ENCODE data around the gene REXO4. TPM values are rescaled to one million over a fixed set of nuclear protein-coding genes. Genes with fewer than 3 reads are reported as not detected.

REXO4 gene
- total RNA-seq, 4 donors from 2014 or later, result 11.2 to 29.9 (median 18.1) TPM

- peak overlapping the region; percentile 90 to 97 (median 94) for H3K27ac ChIP-seq
- peaks cover 0 to 59% (median 41%) of the 10 kb centered on the region in 3 donors for H3K4me1 ChIP-seq
- no peak for ATAC-seq
- 0 to 4% methylated on average over 3 to 6 of the region's 39 CpGs for WGBS, 2 donors (ENCODE audit: low coverage in 1 of 2)
- no peaks in the 10 kb centered on the region for H3K27me3 ChIP-seq
- peaks cover 0 to 23% of the 10 kb centered on the region in 2 donors for H3K36me3 ChIP-seq
- no peak for TF ChIP-seq POLR2AphosphoS5 (IDR thresholded peaks at IDR 0.05)
- TF ChIP-seq CTCF (IDR thresholded peaks at IDR 0.05), result no peak
- TF ChIP-seq POLR2A (IDR thresholded peaks at IDR 0.05), result no peak
- no peak for TF ChIP-seq EP300 (IDR thresholded peaks at IDR 0.05)
- H3K9me3 ChIP-seq, result no peaks in the 10 kb centered on the region
- peak overlapping the region; percentile 87 to 100 for H3K4me3 ChIP-seq
These were observed 42.6 kb downstream of the REXO4 start for GRCh38 chr9:133375116-133375723.

DNA sequence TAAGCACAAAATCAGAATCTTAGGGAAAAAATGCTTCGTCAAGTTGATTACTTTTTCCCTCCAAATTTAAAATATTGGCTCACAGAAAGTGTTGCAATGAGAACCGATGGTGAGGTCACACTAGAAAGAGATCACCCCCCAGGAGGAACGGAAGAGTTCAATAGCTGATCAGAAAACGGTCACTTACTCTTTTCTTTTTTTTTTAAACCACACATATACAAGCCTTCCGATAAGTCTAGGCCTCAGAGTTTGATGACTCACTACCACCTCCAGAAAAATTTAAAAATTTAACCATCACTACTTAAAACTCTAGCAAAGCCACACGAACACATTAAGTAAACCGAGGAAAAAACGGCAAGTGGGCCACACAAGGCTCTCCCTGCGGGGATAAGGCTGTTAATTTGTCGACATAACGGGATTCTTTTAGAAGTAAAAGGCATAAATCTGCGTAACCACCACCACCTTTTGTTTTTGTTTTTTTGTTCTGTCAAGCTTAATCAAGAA is 43.1 kb downstream of the REXO4 start:
- WGBS, 2 donors (ENCODE audit: low coverage in 1 of 2), result 10 to 16% methylated on average over 12 of the region's 12 CpGs
- H3K36me3 ChIP-seq, result peaks cover 0 to 28% of the 10 kb centered on the region in 2 donors
- H3K9me3 ChIP-seq, result no peaks in the 10 kb centered on the region
- ATAC-seq, result no peak
- peak overlapping the region in 3 of 4 donors; percentile 92 to 97 (median 95) for H3K27ac ChIP-seq
- H3K4me1 ChIP-seq, result peaks cover 0 to 64% (median 42%) of the 10 kb centered on the region in 3 donors
- TF ChIP-seq EP300 (IDR thresholded peaks at IDR 0.05), result no peak
- no peak for TF ChIP-seq POLR2AphosphoS5 (IDR thresholded peaks at IDR 0.05)
- TF ChIP-seq POLR2A (IDR thresholded peaks at IDR 0.05), result no peak
- TF ChIP-seq CTCF (IDR thresholded peaks at IDR 0.05), result no peak
- peak overlapping the region; percentile 87 to 100 for H3K4me3 ChIP-seq
- no peaks in the 10 kb centered on the region for H3K27me3 ChIP-seq

GRCh38 chr9:133372144-133372543 is 45.7 kb downstream of the REXO4 start:
- no peak for ATAC-seq
- TF ChIP-seq POLR2A (IDR thresholded peaks at IDR 0.05) (no peak), POLR2AphosphoS5 (IDR thresholded peaks at IDR 0.05) (no peak), EP300 (IDR thresholded peaks at IDR 0.05) (no peak), CTCF (IDR thresholded peaks at IDR 0.05) (no peak)
- Histone ChIP-seq H3K9me3 (no peaks in the 10 kb centered on the region), H3K27me3 (no peaks in the 10 kb centered on the region), H3K4me1 (peaks cover 0 to 89% (median 55%) of the 10 kb centered on the region in 3 donors), H3K4me3 (no peak overlapping the region), H3K27ac (no peak overlapping the region), H3K36me3 (peaks cover 0 to 38% of the 10 kb centered on the region in 2 donors)
- WGBS, 2 donors (ENCODE audit: low coverage in 1 of 2), result 14 to 79% methylated on average over 1 to 3 of the region's 7 CpGs

DNA sequence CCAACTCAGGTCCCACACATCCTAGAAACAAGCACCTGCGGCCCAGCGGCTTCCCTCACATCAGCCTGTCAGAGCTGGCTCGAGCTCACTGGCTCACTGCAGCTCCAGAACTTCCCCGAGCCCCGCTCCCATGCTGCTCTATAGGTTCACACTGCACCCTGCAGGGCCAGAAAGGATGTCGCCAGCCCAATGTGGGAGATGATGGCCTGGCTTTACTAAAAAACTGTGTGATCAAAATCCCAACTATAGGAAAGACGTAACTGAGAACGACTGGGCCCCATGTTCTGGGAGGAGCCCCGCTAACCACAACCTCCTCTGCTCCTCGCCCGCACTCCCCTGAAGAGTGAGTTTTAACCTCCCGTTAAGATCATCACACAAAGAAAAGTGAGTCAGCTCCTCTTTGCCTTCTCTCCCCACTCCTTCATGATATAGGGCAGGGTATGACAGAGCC is 46.5 kb downstream of the REXO4 start:
- H3K27me3 ChIP-seq, result no peaks in the 10 kb centered on the region
- ATAC-seq, result no peak
- TF ChIP-seq EP300 (IDR thresholded peaks at IDR 0.05) (no peak), POLR2A (IDR thresholded peaks at IDR 0.05) (no peak), CTCF (IDR thresholded peaks at IDR 0.05) (no peak), POLR2AphosphoS5 (IDR thresholded peaks at IDR 0.05) (no peak)
- H3K27ac ChIP-seq, result no peak overlapping the region
- H3K36me3 ChIP-seq, result peaks cover 0 to 46% of the 10 kb centered on the region in 2 donors
- H3K4me1 ChIP-seq, result peaks cover 0 to 86% (median 49%) of the 10 kb centered on the region in 3 donors
- H3K9me3 ChIP-seq, result no peaks in the 10 kb centered on the region
- H3K4me3 ChIP-seq, result no peak overlapping the region
- 56 to 61% methylated on average over 9 to 10 of the region's 12 CpGs for WGBS, 2 donors (ENCODE audit: low coverage in 1 of 2)

- no peak for TF ChIP-seq POLR2A (IDR thresholded peaks at IDR 0.05)
- no peak for TF ChIP-seq POLR2AphosphoS5 (IDR thresholded peaks at IDR 0.05)
- no peak for TF ChIP-seq CTCF (IDR thresholded peaks at IDR 0.05)
- TF ChIP-seq EP300 (IDR thresholded peaks at IDR 0.05), result no peak
- H3K27ac ChIP-seq, result no peak overlapping the region
- no peaks in the 10 kb centered on the region for H3K27me3 ChIP-seq
- no peaks in the 10 kb centered on the region for H3K9me3 ChIP-seq
- no peak overlapping the region for H3K4me3 ChIP-seq
- WGBS, 2 donors (ENCODE audit: low coverage in 1 of 2), result 80% methylated on average over 1 of the region's 9 CpGs; no CpG with 5 or more reads in 1 of the 2 donors
- peaks cover 0 to 84% (median 49%) of the 10 kb centered on the region in 3 donors for H3K4me1 ChIP-seq
- peaks cover 0 to 52% of the 10 kb centered on the region in 2 donors for H3K36me3 ChIP-seq
- ATAC-seq, result no peak
These were observed 47.1 kb downstream of the REXO4 start for GRCh38 chr9:133370685-133371084.

All from gastroesophageal sphincter (tissue), 4 donors.